AG08395 (cell line): ENCODE measurements around the gene FBL.

ENCODE experiments used
- DNase-seq: peaks from one replicate; pipeline ENCODE4 v3.0.0; 2012; ENCODE audit warnings: mixed read lengths, low spot score

The FBL gene

GRCh38 chr19:39788244-39788643 lies 57.9 kb downstream of the FBL start:
- no peak for DNase-seq
